ENCODE results near the gene PRDM4.

The PRDM4 gene

GRCh38 chr12:107760809-107761501, at the start of gene PRDM4:
Gene PRDM4, minus strand, starts transcription at chr12:107761137. Its CDS starts 622 bp downstream, at chr12:107760515.
- ATAC-seq (peak; percentile 97), DNase-seq (peak; percentile 92)
- Mint-ChIP-seq H3K27ac (peak within 1 kb of the TSS; percentile 84), H3K36me3 (ENCODE audit: low read depth) (peaks cover 15% of the 10 kb centered on the region), H3K9me3 (no peaks in the 10 kb centered on the region), H3K4me3 (peak within 1 kb of the TSS; percentile 91), H3K27me3 (no peaks in the 10 kb centered on the region), H3K4me1 (peaks cover 34% of the 10 kb centered on the region)

GRCh38 chr12:107807471-107808150, 46.7 kb upstream of the PRDM4 start:
- Mint-ChIP-seq H3K4me3 (no peak overlapping the region), H3K36me3 (ENCODE audit: low read depth) (no peaks in the 10 kb centered on the region), H3K27me3 (peaks cover under 1% of the 10 kb centered on the region), H3K4me1 (no peaks in the 10 kb centered on the region), H3K9me3 (no peaks in the 10 kb centered on the region), H3K27ac (no peak overlapping the region)
- DNase-seq (no peak), ATAC-seq (no peak)

- Mint-ChIP-seq H3K36me3 (ENCODE audit: low read depth) (no peaks in the 10 kb centered on the region), H3K27me3 (peaks cover 2% of the 10 kb centered on the region), H3K9me3 (no peaks in the 10 kb centered on the region), H3K4me3 (no peak overlapping the region), H3K4me1 (no peaks in the 10 kb centered on the region), H3K27ac (no peak overlapping the region)
- ATAC-seq: no peak
- no peak for DNase-seq
Observed at GRCh38 chr12:107805488-107806180, 44.7 kb upstream of the PRDM4 start.

GRCh38 chr12:107803092-107803491, 42.2 kb upstream of the PRDM4 start:
- no peaks in the 10 kb centered on the region for H3K9me3 Mint-ChIP-seq
- no peaks in the 10 kb centered on the region for H3K4me1 Mint-ChIP-seq
- H3K27ac Mint-ChIP-seq: no peak overlapping the region
- ATAC-seq (no peak), DNase-seq (no peak)
- no peaks in the 10 kb centered on the region for H3K36me3 Mint-ChIP-seq (ENCODE audit: low read depth)
- peaks cover 4% of the 10 kb centered on the region for H3K27me3 Mint-ChIP-seq
- no peak overlapping the region for H3K4me3 Mint-ChIP-seq

- Mint-ChIP-seq H3K36me3 (ENCODE audit: low read depth) (no peaks in the 10 kb centered on the region), H3K9me3 (no peaks in the 10 kb centered on the region), H3K27ac (no peak overlapping the region), H3K4me1 (no peaks in the 10 kb centered on the region), H3K27me3 (peaks cover 4% of the 10 kb centered on the region), H3K4me3 (no peak overlapping the region)
- DNase-seq (no peak), ATAC-seq (no peak)
Observed at GRCh38 chr12:107801150-107801549, 40.2 kb upstream of the PRDM4 start.

- H3K27me3 Mint-ChIP-seq: peaks cover 18% of the 10 kb centered on the region
- H3K9me3 Mint-ChIP-seq: no peaks in the 10 kb centered on the region
Observed at GRCh38 chr12:107798580-107798979, 37.6 kb upstream of the PRDM4 start.

GRCh38 chr12:107794451-107794850, 33.5 kb upstream of the PRDM4 start:
- no peak for DNase-seq
- no peaks in the 10 kb centered on the region for H3K36me3 Mint-ChIP-seq (ENCODE audit: low read depth)
- no peak overlapping the region for H3K27ac Mint-ChIP-seq
- no peak for ATAC-seq
- H3K9me3 Mint-ChIP-seq: peaks cover 8% of the 10 kb centered on the region
- H3K27me3 Mint-ChIP-seq: peaks cover 15% of the 10 kb centered on the region
- H3K4me3 Mint-ChIP-seq: no peak overlapping the region
- no peaks in the 10 kb centered on the region for H3K4me1 Mint-ChIP-seq

More at GRCh38 chr12:107798580-107798979, 37.6 kb upstream of the PRDM4 start:
- DNase-seq: no peak
- no peak overlapping the region for H3K27ac Mint-ChIP-seq
- H3K4me3 Mint-ChIP-seq: no peak overlapping the region
- ATAC-seq: no peak
- no peaks in the 10 kb centered on the region for H3K4me1 Mint-ChIP-seq
- no peaks in the 10 kb centered on the region for H3K36me3 Mint-ChIP-seq (ENCODE audit: low read depth)

- H3K27ac Mint-ChIP-seq: no peak overlapping the region
- no peak overlapping the region for H3K4me3 Mint-ChIP-seq
- H3K27me3 Mint-ChIP-seq: peaks cover 14% of the 10 kb centered on the region
- peaks cover 8% of the 10 kb centered on the region for H3K9me3 Mint-ChIP-seq
- no peak for ATAC-seq
- no peaks in the 10 kb centered on the region for H3K36me3 Mint-ChIP-seq (ENCODE audit: low read depth)
- H3K4me1 Mint-ChIP-seq: no peaks in the 10 kb centered on the region
- no peak for DNase-seq
Observed at GRCh38 chr12:107791465-107792089, 30.6 kb upstream of the PRDM4 start.

GRCh38 chr12:107788690-107789458, 27.9 kb upstream of the PRDM4 start:
- ATAC-seq: no peak
- no peak for DNase-seq
- Mint-ChIP-seq H3K36me3 (ENCODE audit: low read depth) (no peaks in the 10 kb centered on the region), H3K4me3 (no peak overlapping the region), H3K27ac (no peak overlapping the region), H3K4me1 (no peaks in the 10 kb centered on the region), H3K27me3 (peaks cover 2% of the 10 kb centered on the region), H3K9me3 (peaks cover 8% of the 10 kb centered on the region)

GRCh38 chr12:107788281-107788680, 27.3 kb upstream of the PRDM4 start:
- Mint-ChIP-seq H3K4me3 (no peak overlapping the region), H3K36me3 (ENCODE audit: low read depth) (no peaks in the 10 kb centered on the region), H3K4me1 (no peaks in the 10 kb centered on the region), H3K27ac (no peak overlapping the region), H3K9me3 (peaks cover 8% of the 10 kb centered on the region), H3K27me3 (no peaks in the 10 kb centered on the region)
- DNase-seq (no peak), ATAC-seq (no peak)

- H3K27me3 Mint-ChIP-seq: peaks cover 7% of the 10 kb centered on the region
- ATAC-seq (no peak), DNase-seq (no peak)
- H3K36me3 Mint-ChIP-seq (ENCODE audit: low read depth): no peaks in the 10 kb centered on the region
- H3K9me3 Mint-ChIP-seq: no peaks in the 10 kb centered on the region
- no peak overlapping the region for H3K4me3 Mint-ChIP-seq
- peaks cover 2% of the 10 kb centered on the region for H3K4me1 Mint-ChIP-seq
- H3K27ac Mint-ChIP-seq: no peak overlapping the region
Observed at GRCh38 chr12:107783406-107784376, 22.8 kb upstream of the PRDM4 start.

- H3K27ac Mint-ChIP-seq: no peak overlapping the region
- H3K4me3 Mint-ChIP-seq: no peak overlapping the region
- ATAC-seq (no peak), DNase-seq (no peak)
- peaks cover 17% of the 10 kb centered on the region for H3K27me3 Mint-ChIP-seq
- H3K9me3 Mint-ChIP-seq: no peaks in the 10 kb centered on the region
- peaks cover 2% of the 10 kb centered on the region for H3K4me1 Mint-ChIP-seq
- no peaks in the 10 kb centered on the region for H3K36me3 Mint-ChIP-seq (ENCODE audit: low read depth)
Observed at GRCh38 chr12:107782067-107782466, 21.1 kb upstream of the PRDM4 start.

- DNase-seq (no peak), ATAC-seq (no peak)
- Mint-ChIP-seq H3K36me3 (ENCODE audit: low read depth) (no peaks in the 10 kb centered on the region), H3K4me3 (no peak overlapping the region), H3K27ac (no peak overlapping the region), H3K27me3 (peaks cover 32% of the 10 kb centered on the region), H3K9me3 (no peaks in the 10 kb centered on the region), H3K4me1 (peaks cover 2% of the 10 kb centered on the region)
Observed at GRCh38 chr12:107780298-107780697, 19.4 kb upstream of the PRDM4 start.

All from activated naive CD8-positive, alpha-beta T cell treated with anti-CD3 and anti-CD28 coated beads, Interleukin-2, amount 50 U/mL, for 24 hours (primary cell).